PC-9 (cell line): ENCODE data around the gene HSPA5. TPM values are rescaled to one million over a fixed set of nuclear protein-coding genes. Genes with fewer than 3 reads are reported as not detected.
A peak's percentile ranks its signal among the peaks of the same experiment; 100 is the strongest.

ENCODE experiments used
- BruUV-seq: library from RNA; stranded (reverse); fragments of 400-500 nt; replicated peaks from 2 replicates; lab custom pipeline; 2021; lab: Mats Ljungman, UMichigan
- CTCF ChIA-PET: fragments of 300-600 bp; sonication (Branson Sonifier 250); formaldehyde crosslinking; loops from one replicate; lab custom pipeline; 2022; ENCODE audit warnings: antibody characterized with exemption; lab: Charles Lee
- POLR2A ChIA-PET: fragments of 300-600 bp; sonication (Branson Sonifier 250); formaldehyde crosslinking; loops from one replicate; lab custom pipeline; 2022; ENCODE audit warnings: antibody characterized with exemption; ENCODE audit not compliant: unreplicated experiment; lab: Charles Lee
- DNase-seq, 2 experiments: peaks; one replicate each; pipeline versions ENCODE4 v3.0.0 to v3.0.0-alpha.2; 2015 to 2022; ENCODE audit warnings: mixed read lengths in 1 of 2
- H2AFZ ChIP-seq: fragments of 200-600 bp; sonication (generic); 2 replicates; pipeline ENCODE4 v1.8.1; 2017; ENCODE audit warnings: antibody characterized with exemption
- H3F3A ChIP-seq: fragments of 200-600 bp; sonication (generic); 2 replicates; pipeline ENCODE4 v1.8.1; 2017; ENCODE audit warnings: antibody characterized with exemption, mild to moderate bottlenecking, low read depth; ENCODE audit not compliant: insufficient read depth
- H3K27ac ChIP-seq: fragments of 200-600 bp; sonication (generic); 2 replicates; pipeline ENCODE4 v1.6.1; 2016; ENCODE audit warnings: mixed run types
- H3K27me3 ChIP-seq: fragments of 200-600 bp; sonication (generic); 2 replicates; pipeline ENCODE4 v1.6.1; 2016; ENCODE audit warnings: low read depth, mixed run types; ENCODE audit not compliant: insufficient read depth
- H3K36me3 ChIP-seq: fragments of 200-600 bp; sonication (generic); 2 replicates; pipeline ENCODE4 v1.6.1; 2016; ENCODE audit warnings: low read depth, mixed run types
- H3K4me1 ChIP-seq: fragments of 200-600 bp; sonication (generic); replicated peaks from 2 replicates; pipeline ENCODE4 v1.6.1; 2016; ENCODE audit warnings: mixed run types; ENCODE audit not compliant: insufficient read depth
- H3K4me2 ChIP-seq: fragments of 200-600 bp; sonication (generic); 2 replicates; pipeline ENCODE4 v1.6.1; 2017; ENCODE audit warnings: mixed run types
- H3K4me3 ChIP-seq: fragments of 200-600 bp; sonication (generic); 2 replicates; pipeline ENCODE4 v1.6.1; 2016; ENCODE audit warnings: mixed run types
- H3K79me2 ChIP-seq: fragments of 200-600 bp; sonication (generic); 2 replicates; pipeline ENCODE4 v1.6.1; 2017; ENCODE audit warnings: low read depth, mixed run types
- H3K9me2 ChIP-seq: fragments of 200-600 bp; sonication (generic); 2 replicates; pipeline ENCODE4 v1.8.1; 2017; ENCODE audit warnings: mild to moderate bottlenecking; ENCODE audit not compliant: insufficient read depth
- H3K9me3 ChIP-seq: fragments of 200-600 bp; sonication (generic); 2 replicates; pipeline ENCODE4 v1.8.1; 2016; ENCODE audit warnings: low read depth; ENCODE audit not compliant: insufficient read depth
- H4K20me1 ChIP-seq: fragments of 200-600 bp; sonication (generic); 2 replicates; pipeline ENCODE4 v1.8.1; 2017; ENCODE audit not compliant: insufficient read depth
- EZH2 ChIP-seq: fragments of 200-600 bp; sonication (generic); IDR thresholded peaks from 2 replicates; pipeline ENCODE4 v1.8.0; 2017; ENCODE audit warnings: antibody characterized with exemption, low read depth
- intact Hi-C: fragments of 100-400 bp; cut with micrococcal nuclease; formaldehyde crosslinking; loops from one replicate; pipeline ENCODE4 v1.10.0; 2022; ENCODE audit not compliant: unreplicated experiment
- total RNA-seq: library from RNA; stranded (reverse); gene quantifications from 2 replicates; pipeline ENCODE4 v1.2.3, GENCODE V29; 2021
- TF ChIP-seq, protein P1 (sequence below): fragments of 200-600 bp; sonication (generic); conservative IDR thresholded peaks from 2 replicates; pipeline ENCODE4 v1.6.1; 2017; ENCODE audit warnings: mixed run types, antibody characterized with exemption, mild to moderate bottlenecking, moderate library complexity

Gene HSPA5
- total RNA-seq, 1 experiment from 2014 or later = 235 TPM

DNA sequence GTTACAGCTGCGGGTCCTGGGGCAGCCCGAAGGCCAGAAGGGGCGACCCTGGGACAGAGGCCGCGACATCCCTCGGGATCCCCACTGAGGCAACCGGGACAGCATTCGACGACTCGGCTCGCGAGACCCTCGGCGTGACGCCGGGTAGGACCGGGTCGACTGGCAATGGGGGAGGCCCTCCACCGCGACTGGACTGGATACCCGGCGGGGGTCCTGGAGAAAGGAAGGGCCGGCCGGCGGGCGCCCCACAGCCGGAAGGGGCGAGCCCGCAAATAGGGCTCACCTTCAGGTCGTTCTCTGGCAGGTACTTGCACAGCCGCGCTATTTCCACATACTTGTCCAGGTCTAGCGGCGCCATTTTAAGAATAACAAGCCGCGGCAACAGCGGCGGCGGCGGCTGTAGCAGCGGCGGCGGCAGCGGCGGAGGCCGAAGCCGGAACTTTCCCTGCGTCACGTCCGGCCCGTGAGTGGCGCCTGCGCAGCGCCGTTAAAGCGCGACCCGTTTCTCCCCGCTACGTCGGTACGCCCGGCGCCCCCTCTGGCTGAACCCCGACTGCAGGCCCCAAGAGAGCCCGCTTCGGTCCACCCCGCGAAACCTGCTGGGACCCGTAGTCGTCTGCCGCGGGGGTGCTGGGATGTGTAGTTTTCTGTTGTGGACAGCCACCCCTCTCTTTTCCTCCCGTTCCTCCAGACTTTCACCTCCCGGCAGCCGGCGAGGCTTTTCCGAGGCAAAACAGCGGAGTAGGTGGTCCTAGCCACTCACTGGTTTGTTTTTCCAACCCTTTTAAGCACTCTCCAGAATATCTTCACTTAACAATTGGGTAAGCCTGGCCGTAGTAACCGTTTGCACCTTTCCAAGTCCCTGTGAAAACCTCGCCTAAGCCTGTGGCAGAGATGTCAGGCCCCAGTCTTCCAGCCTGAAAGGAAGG, 51.5 kb downstream of the HSPA5 start, which contains the start of gene PPP6C:
PPP6C (minus strand) TSS at position 443 of the 929 bp plus-strand sequence; CDS start at position 358, 85 bp downstream.
- H3K4me2 ChIP-seq = peak within 1 kb of the TSS; percentile 96
- DNase-seq = peak; percentile 83 to 97
- peak within 1 kb of the TSS; percentile 99 for H3K4me3 ChIP-seq
- H3K9me2 ChIP-seq = no peaks in the 10 kb centered on the region
- 0 out of 2 replicates have a peak, but pooled peaks cover 3% of the 10 kb centered on the region for H3F3A ChIP-seq
- peak within 1 kb of the TSS; percentile 100 for H2AFZ ChIP-seq
- ChIA-PET POLR2A (interaction anchor here (0.6 kb wide), 3 partner anchors 52 to 416 kb away, joined by 3 to 5 read pairs (median 4); no protein-coding TSS in a partner anchor), CTCF (no interaction called here)
- peaks cover 9% of the 10 kb centered on the region for H4K20me1 ChIP-seq
- 0 out of 2 replicates have a peak, but pooled peaks cover 4% of the 10 kb centered on the region for H3K36me3 ChIP-seq
- TF ChIP-seq, protein P1, sequence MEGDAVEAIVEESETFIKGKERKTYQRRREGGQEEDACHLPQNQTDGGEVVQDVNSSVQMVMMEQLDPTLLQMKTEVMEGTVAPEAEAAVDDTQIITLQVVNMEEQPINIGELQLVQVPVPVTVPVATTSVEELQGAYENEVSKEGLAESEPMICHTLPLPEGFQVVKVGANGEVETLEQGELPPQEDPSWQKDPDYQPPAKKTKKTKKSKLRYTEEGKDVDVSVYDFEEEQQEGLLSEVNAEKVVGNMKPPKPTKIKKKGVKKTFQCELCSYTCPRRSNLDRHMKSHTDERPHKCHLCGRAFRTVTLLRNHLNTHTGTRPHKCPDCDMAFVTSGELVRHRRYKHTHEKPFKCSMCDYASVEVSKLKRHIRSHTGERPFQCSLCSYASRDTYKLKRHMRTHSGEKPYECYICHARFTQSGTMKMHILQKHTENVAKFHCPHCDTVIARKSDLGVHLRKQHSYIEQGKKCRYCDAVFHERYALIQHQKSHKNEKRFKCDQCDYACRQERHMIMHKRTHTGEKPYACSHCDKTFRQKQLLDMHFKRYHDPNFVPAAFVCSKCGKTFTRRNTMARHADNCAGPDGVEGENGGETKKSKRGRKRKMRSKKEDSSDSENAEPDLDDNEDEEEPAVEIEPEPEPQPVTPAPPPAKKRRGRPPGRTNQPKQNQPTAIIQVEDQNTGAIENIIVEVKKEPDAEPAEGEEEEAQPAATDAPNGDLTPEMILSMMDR = peak; percentile 53; the same call in 1 of the 2 replicates
- no peak for TF ChIP-seq EZH2
- H3K4me1 ChIP-seq = peaks cover 13% of the 10 kb centered on the region
- H3K79me2 ChIP-seq = peaks cover 58% of the 10 kb centered on the region
- no peaks in the 10 kb centered on the region for H3K27me3 ChIP-seq
- H3K27ac ChIP-seq = peak within 1 kb of the TSS; percentile 60
- H3K9me3 ChIP-seq = no peaks in the 10 kb centered on the region
- intact Hi-C loops = loop anchor here (1.0 kb wide), 1 partner anchor 11 kb away; the partner anchor contains the start of gene RABEPK
- TSS peak; percentile 93 for BruUV-seq

DNA sequence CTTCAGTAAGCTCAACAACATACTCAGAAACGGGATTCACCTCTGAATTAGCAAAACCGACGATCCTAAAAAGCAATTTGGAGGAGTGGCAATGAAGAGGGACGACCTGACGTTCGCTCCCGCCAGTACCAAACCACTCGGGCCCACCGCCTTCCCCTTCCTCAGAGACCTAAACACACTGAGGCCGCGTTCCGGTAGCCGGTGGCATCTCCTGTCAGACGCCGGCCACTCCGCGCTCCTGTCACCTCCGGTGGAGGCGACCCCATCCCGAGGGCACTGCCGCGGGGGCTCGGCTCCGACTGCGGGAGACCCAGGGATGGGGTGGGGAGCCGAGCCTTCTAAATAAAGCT, 52.2 kb downstream of the HSPA5 start:
- no peaks in the 10 kb centered on the region for H3K9me2 ChIP-seq
- peaks cover 13% of the 10 kb centered on the region for H3K4me1 ChIP-seq
- no peak for DNase-seq
- intact Hi-C loops = loop anchor here (1.0 kb wide), 1 partner anchor 11 kb away; the partner anchor contains the start of gene RABEPK
- 0 out of 2 replicates have a peak, but pooled peaks cover 4% of the 10 kb centered on the region for H3K36me3 ChIP-seq
- no peak for TF ChIP-seq EZH2
- TF ChIP-seq, protein P1 = no peak
- peak overlapping the region; percentile 96 for H3K4me2 ChIP-seq
- H3F3A ChIP-seq = 0 out of 2 replicates have a peak, but pooled peaks cover 3% of the 10 kb centered on the region
- ChIA-PET CTCF (no interaction called here), POLR2A (interaction anchor here (0.6 kb wide), 2 partner anchors 52 to 133 kb away, joined by 4 to 5 read pairs; no protein-coding TSS in a partner anchor)
- H3K27me3 ChIP-seq = no peaks in the 10 kb centered on the region
- H2AFZ ChIP-seq = peak overlapping the region; percentile 100
- H3K27ac ChIP-seq = peak overlapping the region; percentile 60; the same call in 1 of the 2 replicates
- BruUV-seq = TSS peak; percentile 68
- H3K4me3 ChIP-seq = peak overlapping the region; percentile 99
- no peaks in the 10 kb centered on the region for H3K9me3 ChIP-seq
- peaks cover 64% of the 10 kb centered on the region for H3K79me2 ChIP-seq
- H4K20me1 ChIP-seq = peaks cover 9% of the 10 kb centered on the region

Other genes starting within 250 kb of the HSPA5 start
- gene SCAI, start 97.8 kb downstream of the HSPA5 start, total RNA-seq = 16.0 and 20.2 TPM in 2 replicates
- 34.6 and 49.6 TPM in 2 replicates for gene PPP6C, start 51.5 kb downstream of the HSPA5 start, total RNA-seq
- 28.9 and 29.7 TPM in 2 replicates for gene RABEPK, start 40.8 kb downstream of the HSPA5 start, total RNA-seq
- 58.2 and 70.3 TPM in 2 replicates for gene GAPVD1, start 20.5 kb upstream of the HSPA5 start, total RNA-seq